Measurements from ENCODE around the gene FAM187B. TPM values are rescaled to one million over a fixed set of nuclear protein-coding genes. Genes with fewer than 3 reads are reported as not detected.

FAM187B gene
- total and polyA plus RNA-seq, 3 donors from 2014 or later = 18.4 to 105 (median 79.2) TPM

- H3K36me3 ChIP-seq (ENCODE audit: low read depth, missing control alignments) = no peaks in the 10 kb centered on the region
- no peaks in the 10 kb centered on the region for H3K4me1 ChIP-seq
- no peaks in the 10 kb centered on the region for H3K27me3 ChIP-seq
- no peaks in the 10 kb centered on the region for H3K9me3 ChIP-seq
- TF ChIP-seq POLR2A (IDR thresholded peaks at IDR 0.05) (no peak), CTCF (IDR thresholded peaks at IDR 0.05) (no peak)
- H3K4me3 ChIP-seq = peak overlapping the region in 1 of 2 donors; percentile 78
- H3K27ac ChIP-seq = no peak overlapping the region
- WGBS, 2 donors = 70 to 74% methylated on average over 20 to 34 of the region's 34 CpGs
- no peak for DNase-seq
- intact Hi-C loops (cut with DNase I; ENCODE audit: low total_unique reads) = no loop called here
These were observed 21.5 kb upstream of the FAM187B start for GRCh38 chr19:35249848-35250711.

- intact Hi-C loops (cut with DNase I; ENCODE audit: low total_unique reads) = no loop called here
- no peaks in the 10 kb centered on the region for H3K27me3 ChIP-seq
These were observed 20.8 kb upstream of the FAM187B start for GRCh38 chr19:35249146-35249847.

GRCh38 chr19:35248310-35249145 lies 20.0 kb upstream of the FAM187B start, which contains the start of gene LSR:
TSS of gene LSR (plus strand) at chr19:35249002. CDS start at chr19:35249023, 21 bp downstream.
- H3K27ac ChIP-seq = peak within 1 kb of the TSS; percentile 86 to 88
- peak within 1 kb of the TSS; percentile 60 to 78 for H3K4me3 ChIP-seq
- no peaks in the 10 kb centered on the region for H3K4me1 ChIP-seq
- no peaks in the 10 kb centered on the region for H3K36me3 ChIP-seq (ENCODE audit: low read depth, missing control alignments)
- H3K27me3 ChIP-seq = no peaks in the 10 kb centered on the region
- 1% methylated on average over 68 of the region's 69 CpGs; no CpG with 5 or more reads in 1 of the 2 donors for WGBS, 2 donors
- TF ChIP-seq POLR2A (IDR thresholded peaks at IDR 0.05) = no peak
- peak in 1 of 3 experiments; percentile 3 for TF ChIP-seq CTCF (IDR thresholded peaks at IDR 0.05)
- peak; percentile 93 for DNase-seq
- intact Hi-C loops (cut with DNase I; ENCODE audit: low total_unique reads) = no loop called here
- H3K9me3 ChIP-seq = no peaks in the 10 kb centered on the region

More at GRCh38 chr19:35249146-35249847, 20.8 kb upstream of the FAM187B start:
- H3K4me3 ChIP-seq = peak overlapping the region; percentile 60 to 78
- 1 to 2% methylated on average over 31 to 39 of the region's 39 CpGs for WGBS, 2 donors
- H3K36me3 ChIP-seq (ENCODE audit: low read depth, missing control alignments) = no peaks in the 10 kb centered on the region
- H3K4me1 ChIP-seq = no peaks in the 10 kb centered on the region
- TF ChIP-seq CTCF (IDR thresholded peaks at IDR 0.05) = no peak
- H3K27ac ChIP-seq = peak overlapping the region; percentile 86 to 88
- no peak for DNase-seq
- no peaks in the 10 kb centered on the region for H3K9me3 ChIP-seq

- intact Hi-C loops (cut with DNase I; ENCODE audit: low total_unique reads) = no loop called here
- no peaks in the 10 kb centered on the region for H3K27me3 ChIP-seq
These were observed 19.2 kb upstream of the FAM187B start for GRCh38 chr19:35247526-35248309.

More at GRCh38 chr19:35247526-35248309, 19.2 kb upstream of the FAM187B start:
- WGBS, 2 donors = 3% methylated on average over 11 to 21 of the region's 42 CpGs
- peak overlapping the region; percentile 86 to 88 for H3K27ac ChIP-seq
- DNase-seq = peak; percentile 88
- no peaks in the 10 kb centered on the region for H3K36me3 ChIP-seq (ENCODE audit: low read depth, missing control alignments)
- TF ChIP-seq CTCF (IDR thresholded peaks at IDR 0.05) (peak in 2 of 3 experiments; percentile 40 to 53), POLR2A (IDR thresholded peaks at IDR 0.05) (no peak)
- H3K9me3 ChIP-seq = no peaks in the 10 kb centered on the region
- no peaks in the 10 kb centered on the region for H3K4me1 ChIP-seq
- peak overlapping the region; percentile 60 to 78 for H3K4me3 ChIP-seq
